Measurements from ENCODE around the gene GTF3C5. TPM values are rescaled to one million over a fixed set of nuclear protein-coding genes. Genes with fewer than 3 reads are reported as not detected.

Gene GTF3C5
- total RNA-seq, 1 donor from 2014 or later, result 95.2 TPM

- no peak for DNase-seq
- Mint-ChIP-seq H3K4me1 (ENCODE audit: low read depth, unreplicated experiment) (peaks cover 6% of the 10 kb centered on the region), H3K27me3 (ENCODE audit: unreplicated experiment) (peaks cover 9% of the 10 kb centered on the region), H3K27ac (ENCODE audit: unreplicated experiment) (no peak overlapping the region), H3K9me3 (ENCODE audit: unreplicated experiment) (peaks cover 8% of the 10 kb centered on the region), H3K36me3 (ENCODE audit: unreplicated experiment) (peaks cover 7% of the 10 kb centered on the region), H3K4me3 (ENCODE audit: unreplicated experiment) (no peak overlapping the region)
- TF ChIP-seq, protein P1, sequence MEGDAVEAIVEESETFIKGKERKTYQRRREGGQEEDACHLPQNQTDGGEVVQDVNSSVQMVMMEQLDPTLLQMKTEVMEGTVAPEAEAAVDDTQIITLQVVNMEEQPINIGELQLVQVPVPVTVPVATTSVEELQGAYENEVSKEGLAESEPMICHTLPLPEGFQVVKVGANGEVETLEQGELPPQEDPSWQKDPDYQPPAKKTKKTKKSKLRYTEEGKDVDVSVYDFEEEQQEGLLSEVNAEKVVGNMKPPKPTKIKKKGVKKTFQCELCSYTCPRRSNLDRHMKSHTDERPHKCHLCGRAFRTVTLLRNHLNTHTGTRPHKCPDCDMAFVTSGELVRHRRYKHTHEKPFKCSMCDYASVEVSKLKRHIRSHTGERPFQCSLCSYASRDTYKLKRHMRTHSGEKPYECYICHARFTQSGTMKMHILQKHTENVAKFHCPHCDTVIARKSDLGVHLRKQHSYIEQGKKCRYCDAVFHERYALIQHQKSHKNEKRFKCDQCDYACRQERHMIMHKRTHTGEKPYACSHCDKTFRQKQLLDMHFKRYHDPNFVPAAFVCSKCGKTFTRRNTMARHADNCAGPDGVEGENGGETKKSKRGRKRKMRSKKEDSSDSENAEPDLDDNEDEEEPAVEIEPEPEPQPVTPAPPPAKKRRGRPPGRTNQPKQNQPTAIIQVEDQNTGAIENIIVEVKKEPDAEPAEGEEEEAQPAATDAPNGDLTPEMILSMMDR (IDR thresholded peaks at IDR 0.05; ENCODE audit: partially characterized antibody, unreplicated experiment), result no peak
These were observed 26.2 kb downstream of the GTF3C5 start for GRCh38 chr9:133057006-133057405.

DNA sequence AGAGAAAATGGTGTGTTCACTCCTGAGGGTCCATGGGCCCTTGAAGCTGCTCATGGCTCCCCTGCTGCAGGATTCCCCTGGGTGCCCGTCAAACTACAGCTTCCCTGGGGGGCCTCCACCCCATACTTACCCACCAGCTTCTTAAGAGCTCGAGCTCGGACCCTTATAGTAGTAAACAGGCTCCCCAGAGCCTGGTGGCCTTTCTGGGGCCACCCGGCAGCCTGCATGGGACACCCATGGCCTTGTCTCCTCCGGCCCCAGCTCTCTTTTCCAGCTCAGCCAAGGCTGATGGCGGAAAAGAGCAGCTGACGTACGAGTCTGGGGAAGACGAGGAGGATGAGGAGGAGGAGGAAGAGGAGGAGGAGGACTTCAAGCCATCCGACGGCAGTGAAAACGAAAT, 26.8 kb downstream of the GTF3C5 start:
- DNase-seq, result no peak
- H3K4me3 Mint-ChIP-seq (ENCODE audit: unreplicated experiment), result no peak overlapping the region
- H3K36me3 Mint-ChIP-seq (ENCODE audit: unreplicated experiment), result peaks cover 7% of the 10 kb centered on the region
- H3K4me1 Mint-ChIP-seq (ENCODE audit: low read depth, unreplicated experiment), result peaks cover 6% of the 10 kb centered on the region
- TF ChIP-seq, protein P1 (IDR thresholded peaks at IDR 0.05; ENCODE audit: partially characterized antibody, unreplicated experiment), result no peak
- H3K27me3 Mint-ChIP-seq (ENCODE audit: unreplicated experiment), result peaks cover 9% of the 10 kb centered on the region
- no peak overlapping the region for H3K27ac Mint-ChIP-seq (ENCODE audit: unreplicated experiment)
- peaks cover 8% of the 10 kb centered on the region for H3K9me3 Mint-ChIP-seq (ENCODE audit: unreplicated experiment)

- Mint-ChIP-seq H3K36me3 (ENCODE audit: unreplicated experiment) (peaks cover 7% of the 10 kb centered on the region), H3K27me3 (ENCODE audit: unreplicated experiment) (peaks cover 9% of the 10 kb centered on the region), H3K4me1 (ENCODE audit: low read depth, unreplicated experiment) (peaks cover 6% of the 10 kb centered on the region), H3K27ac (ENCODE audit: unreplicated experiment) (no peak overlapping the region), H3K9me3 (ENCODE audit: unreplicated experiment) (peaks cover 8% of the 10 kb centered on the region), H3K4me3 (ENCODE audit: unreplicated experiment) (no peak overlapping the region)
- TF ChIP-seq, protein P1 (IDR thresholded peaks at IDR 0.05; ENCODE audit: partially characterized antibody, unreplicated experiment), result no peak
- no peak for DNase-seq
These were observed 27.3 kb downstream of the GTF3C5 start for GRCh38 chr9:133058071-133058470.

DNA sequence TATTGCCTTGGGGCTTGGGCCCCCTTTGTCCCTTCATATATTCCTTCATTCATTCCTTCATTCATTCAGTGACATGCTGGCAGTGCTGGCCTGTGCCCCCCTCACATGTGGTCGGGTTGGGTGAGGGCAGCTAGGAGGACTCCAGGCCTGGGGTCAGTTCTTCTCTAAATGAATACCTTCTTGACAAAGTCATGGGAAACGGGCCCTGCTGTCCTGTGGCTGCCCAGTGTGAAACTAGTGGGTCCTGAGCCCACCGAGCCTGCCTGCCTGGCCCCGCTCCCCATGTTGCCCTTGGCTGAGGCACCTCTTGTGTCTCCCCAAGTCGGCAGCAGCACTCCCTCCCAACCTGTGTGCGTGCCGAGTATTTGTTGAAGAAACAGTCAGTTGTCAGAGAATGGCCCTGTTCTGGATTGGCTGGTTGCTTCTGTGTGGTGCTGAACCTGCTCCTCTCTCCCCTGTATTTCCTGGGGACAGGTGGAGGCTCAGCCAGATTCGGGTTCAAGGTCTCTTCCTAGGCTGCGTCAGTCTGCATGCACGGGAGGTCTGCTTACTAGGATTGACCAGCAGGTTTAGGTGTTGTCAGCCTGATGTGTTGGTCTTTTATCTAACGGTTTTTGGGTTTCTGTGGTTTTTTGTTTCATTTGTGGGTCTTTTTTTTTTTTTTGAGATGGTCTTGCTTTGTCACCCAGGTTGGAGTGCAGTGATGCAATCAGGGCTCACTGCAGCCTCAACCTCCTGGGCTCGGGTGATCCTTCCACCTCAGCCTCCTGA, 27.9 kb downstream of the GTF3C5 start:
- no peak overlapping the region for H3K27ac Mint-ChIP-seq (ENCODE audit: unreplicated experiment)
- peaks cover 6% of the 10 kb centered on the region for H3K4me1 Mint-ChIP-seq (ENCODE audit: low read depth, unreplicated experiment)
- peaks cover 5% of the 10 kb centered on the region for H3K36me3 Mint-ChIP-seq (ENCODE audit: unreplicated experiment)

DNA sequence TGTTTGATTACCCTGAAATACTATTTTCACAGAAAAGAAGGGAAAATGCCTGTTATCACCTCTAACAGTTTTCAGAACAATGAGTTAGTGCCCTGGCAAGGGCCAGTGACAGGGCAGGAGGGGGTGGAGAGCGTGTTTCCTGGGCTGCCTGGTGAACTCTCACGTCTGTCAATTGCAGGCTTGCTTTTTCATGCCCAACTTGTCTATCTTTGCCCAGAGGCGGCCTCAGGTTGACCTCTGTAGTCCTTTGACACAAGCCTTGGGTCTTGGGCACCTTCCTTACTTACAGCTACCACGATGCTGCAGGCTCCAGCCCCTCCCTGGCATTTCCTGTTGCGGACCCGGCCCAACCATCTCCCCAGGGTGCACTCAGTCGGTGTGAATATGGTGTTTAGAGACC, 28.8 kb downstream of the GTF3C5 start:
- Mint-ChIP-seq H3K9me3 (ENCODE audit: unreplicated experiment) (peaks cover 4% of the 10 kb centered on the region), H3K27ac (ENCODE audit: unreplicated experiment) (no peak overlapping the region), H3K36me3 (ENCODE audit: unreplicated experiment) (no peaks in the 10 kb centered on the region), H3K4me3 (ENCODE audit: unreplicated experiment) (no peak overlapping the region), H3K27me3 (ENCODE audit: unreplicated experiment) (peaks cover 5% of the 10 kb centered on the region), H3K4me1 (ENCODE audit: low read depth, unreplicated experiment) (peaks cover 6% of the 10 kb centered on the region)
- DNase-seq, result no peak
- TF ChIP-seq, protein P1 (IDR thresholded peaks at IDR 0.05; ENCODE audit: partially characterized antibody, unreplicated experiment), result no peak

More for the DNA sequence above, 27.9 kb downstream of the GTF3C5 start:
- TF ChIP-seq, protein P1 (IDR thresholded peaks at IDR 0.05; ENCODE audit: partially characterized antibody, unreplicated experiment), result no peak
- no peak for DNase-seq
- peaks cover 7% of the 10 kb centered on the region for H3K9me3 Mint-ChIP-seq (ENCODE audit: unreplicated experiment)
- H3K27me3 Mint-ChIP-seq (ENCODE audit: unreplicated experiment), result peaks cover 7% of the 10 kb centered on the region
- H3K4me3 Mint-ChIP-seq (ENCODE audit: unreplicated experiment), result peak overlapping the region; percentile 38

All from glutamatergic neuron (in vitro differentiated cells).